Stimulated activated CD8-positive, alpha-beta memory T cell treated with anti-CD3 and anti-CD28 coated beads, Interleukin-7, amount 100 ng/mL, for 24 hours (primary cell): ENCODE results near the gene PRM2.

Source experiments
- DNase-seq: peaks from one replicate; pipeline ENCODE4 v3.0.0-alpha.2; 2020; ENCODE audit warnings: low read depth

The PRM2 gene

DNA sequence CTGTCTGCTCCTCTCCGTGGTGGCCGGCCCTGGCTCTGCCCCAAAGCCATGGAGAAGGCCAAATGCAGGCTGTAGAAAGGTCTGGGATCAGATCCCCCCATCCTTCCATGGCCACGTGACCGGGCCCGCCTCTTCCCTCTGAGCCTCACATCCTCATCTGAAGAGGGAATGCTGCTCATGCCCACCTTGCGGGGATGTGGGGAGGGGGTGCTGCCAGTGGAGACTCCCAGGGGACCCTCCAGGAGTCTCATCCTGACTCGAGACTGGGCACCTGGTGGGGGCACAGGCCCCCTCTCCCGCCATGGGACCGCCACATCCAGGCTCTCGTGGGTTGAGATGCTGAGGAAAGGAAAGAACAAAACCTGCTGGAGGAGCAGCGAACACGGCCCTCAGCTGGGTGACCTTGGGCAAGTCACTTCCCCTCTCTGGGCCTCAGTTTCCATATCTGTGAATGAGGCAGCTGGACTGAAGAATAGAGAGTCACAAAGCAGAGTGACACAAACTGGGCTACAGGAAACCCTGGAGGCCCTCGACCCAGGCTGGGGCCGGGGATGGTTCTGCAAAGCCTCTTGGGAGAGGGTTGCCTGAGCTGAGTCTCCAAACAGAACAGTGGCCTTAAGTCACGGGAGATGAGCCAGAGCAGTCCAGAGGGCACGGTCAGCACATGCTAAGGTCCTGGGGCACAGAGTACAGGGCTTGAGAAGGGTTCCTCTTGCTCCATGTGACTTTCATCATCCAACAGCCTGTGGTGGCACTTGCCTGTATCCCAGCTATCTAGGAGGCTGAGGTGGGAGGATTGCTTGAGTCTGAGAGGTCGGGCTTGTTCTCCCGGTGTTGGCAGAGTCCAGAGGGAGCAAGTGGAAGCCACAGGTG is 50.4 kb downstream of the PRM2 start:
- no peak for DNase-seq
